GM12892 (cell line): Measurements from ENCODE around the gene BMERB1.

Experiments used
- POLR2A ChIP-seq: IDR thresholded peaks from 2 replicates; pipeline ENCODE4 v1.6.1; 2011; ENCODE audit warnings: low read depth, low read length, control low read depth
- POLR2AphosphoS5 ChIP-seq: IDR thresholded peaks from 2 replicates; pipeline ENCODE4 v1.6.1; 2011; ENCODE audit warnings: low read depth, low read length, control low read depth

DNA sequence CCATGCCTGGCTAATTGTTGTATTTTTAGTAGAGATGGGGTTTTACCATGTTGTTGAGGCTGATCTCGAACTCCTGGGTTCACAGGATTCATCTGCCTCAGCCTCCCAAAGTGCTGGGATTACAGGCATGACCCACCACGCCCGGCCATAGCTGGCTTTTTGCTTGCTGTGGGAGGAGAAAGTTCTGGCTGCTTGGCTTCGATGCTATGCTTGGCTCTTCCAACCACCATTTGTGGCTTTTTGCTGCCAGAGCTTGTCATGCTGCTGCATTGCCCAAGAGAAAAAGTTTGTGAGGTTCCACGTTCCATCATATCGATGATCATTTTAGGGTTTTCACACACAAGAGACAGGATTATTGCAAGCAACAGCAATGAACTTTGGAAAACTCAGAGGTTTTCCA is 16.2 kb downstream of the BMERB1 start:
- TF ChIP-seq POLR2AphosphoS5 (no peak), POLR2A (no peak)
